ENCODE results near the gene PROSER3. TPM values are rescaled to one million over a fixed set of nuclear protein-coding genes. Genes with fewer than 3 reads are reported as not detected.
A peak's percentile ranks its signal among the peaks of the same experiment; 100 is the strongest.

Gene PROSER3
- total and polyA plus RNA-seq, 12 donors: 4.4 to 27.3 (median 11.0) TPM

DNA sequence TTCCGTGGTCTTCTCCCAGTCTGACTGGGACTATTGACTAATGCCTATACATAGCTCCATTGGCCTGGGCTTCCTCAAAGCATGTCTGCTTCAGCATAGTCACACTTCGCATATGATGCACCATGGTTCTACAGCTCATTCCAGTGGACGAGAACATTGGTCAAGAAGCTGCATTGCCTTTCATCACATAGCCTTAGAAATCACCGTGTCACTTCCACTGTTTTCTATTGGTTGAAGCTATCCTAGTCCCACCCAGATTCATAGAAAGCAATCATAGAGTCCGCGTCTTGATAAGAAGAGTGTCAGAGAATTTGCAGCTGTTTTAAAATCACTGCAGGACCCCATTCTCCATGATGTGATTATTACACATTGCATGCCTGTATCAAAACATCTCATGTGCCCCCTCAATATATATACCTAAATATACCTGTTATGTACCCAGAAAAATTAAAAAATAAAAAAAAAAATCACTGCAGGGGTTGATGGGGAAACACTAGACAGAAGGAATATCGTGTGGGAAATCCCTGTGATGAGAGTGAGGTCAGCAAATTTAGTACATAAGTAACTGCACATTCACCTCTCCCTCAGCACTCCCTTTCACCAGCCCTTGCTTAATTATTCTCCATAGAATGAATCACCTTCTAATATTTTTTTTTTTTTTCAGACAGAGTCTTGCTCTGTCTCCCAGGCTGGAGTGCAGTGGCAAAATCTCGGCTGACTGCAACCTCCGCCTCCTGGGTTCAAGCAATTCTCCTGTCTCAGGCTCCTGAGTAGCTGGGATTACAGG lies 15.2 kb downstream of the PROSER3 start:
- Histone ChIP-seq H3K36me3 (replicated peaks in 1 of 2) (no peaks in the 10 kb centered on the region), H3K27ac (no peak overlapping the region), H3K9me3 (replicated peaks in 1 of 3) (no peaks in the 10 kb centered on the region), H3K4me1 (replicated peaks in 1 of 2) (peaks cover 0 to 5% of the 10 kb centered on the region in 2 donors), H3K4me3 (no peak overlapping the region), H3K27me3 (no peaks in the 10 kb centered on the region)
- DNase-seq: no peak
- no peak for TF ChIP-seq POLR2A (IDR thresholded peaks at IDR 0.05)
- WGBS, 4 donors: 50 to 55% (median 52%) methylated on average over 9 of the region's 9 CpGs
- intact Hi-C loops (cut with DNase I): no loop called here

DNA sequence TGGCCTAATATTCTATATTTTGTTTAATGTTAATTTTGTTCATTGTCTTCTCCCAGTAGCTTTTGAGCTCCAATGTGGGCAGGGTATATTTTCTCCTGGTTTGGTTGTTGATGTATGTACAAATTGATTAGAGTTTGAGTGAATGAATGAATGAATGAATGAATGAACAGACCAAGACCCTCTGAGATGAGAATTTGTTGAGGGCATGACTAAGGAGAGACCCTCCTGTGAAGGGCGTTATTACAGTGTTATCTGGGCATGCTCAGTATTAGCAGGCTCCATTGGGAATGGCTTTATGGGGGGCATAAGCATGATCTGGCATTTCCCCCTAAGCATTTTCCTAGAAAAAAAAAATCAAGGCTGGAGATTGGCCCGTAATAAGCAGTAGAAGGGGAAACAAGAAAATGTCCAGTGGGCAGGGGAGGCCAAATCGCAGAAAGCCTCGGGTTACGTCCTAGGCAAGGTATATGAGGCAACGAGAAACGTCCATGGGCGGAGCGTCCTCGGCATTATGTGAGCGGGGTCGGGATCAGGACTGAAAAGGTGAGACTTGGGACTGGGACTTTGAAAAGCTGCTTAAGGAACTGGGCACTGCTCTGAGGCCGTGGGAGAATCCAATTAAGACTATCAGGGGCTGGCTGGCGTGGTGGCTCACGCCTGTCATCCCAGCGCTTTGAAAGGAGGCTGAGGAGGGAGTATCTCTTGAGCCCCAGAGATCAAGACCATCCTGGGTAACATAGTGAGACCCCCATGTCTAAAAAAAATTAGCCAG lies 16.5 kb downstream of the PROSER3 start:
- Histone ChIP-seq H3K4me1 (replicated peaks in 1 of 2) (peaks cover 0 to 5% of the 10 kb centered on the region in 2 donors), H3K27ac (no peak overlapping the region), H3K27me3 (no peaks in the 10 kb centered on the region), H3K4me3 (peak overlapping the region in 1 of 4 donors; percentile 99), H3K36me3 (replicated peaks in 1 of 2) (no peaks in the 10 kb centered on the region), H3K9me3 (replicated peaks in 1 of 3) (no peaks in the 10 kb centered on the region)
- DNase-seq: no peak
- intact Hi-C loops (cut with DNase I): no loop called here
- 37 to 54% (median 43%) methylated on average over 14 to 16 of the region's 16 CpGs for WGBS, 4 donors
- TF ChIP-seq, protein P1, sequence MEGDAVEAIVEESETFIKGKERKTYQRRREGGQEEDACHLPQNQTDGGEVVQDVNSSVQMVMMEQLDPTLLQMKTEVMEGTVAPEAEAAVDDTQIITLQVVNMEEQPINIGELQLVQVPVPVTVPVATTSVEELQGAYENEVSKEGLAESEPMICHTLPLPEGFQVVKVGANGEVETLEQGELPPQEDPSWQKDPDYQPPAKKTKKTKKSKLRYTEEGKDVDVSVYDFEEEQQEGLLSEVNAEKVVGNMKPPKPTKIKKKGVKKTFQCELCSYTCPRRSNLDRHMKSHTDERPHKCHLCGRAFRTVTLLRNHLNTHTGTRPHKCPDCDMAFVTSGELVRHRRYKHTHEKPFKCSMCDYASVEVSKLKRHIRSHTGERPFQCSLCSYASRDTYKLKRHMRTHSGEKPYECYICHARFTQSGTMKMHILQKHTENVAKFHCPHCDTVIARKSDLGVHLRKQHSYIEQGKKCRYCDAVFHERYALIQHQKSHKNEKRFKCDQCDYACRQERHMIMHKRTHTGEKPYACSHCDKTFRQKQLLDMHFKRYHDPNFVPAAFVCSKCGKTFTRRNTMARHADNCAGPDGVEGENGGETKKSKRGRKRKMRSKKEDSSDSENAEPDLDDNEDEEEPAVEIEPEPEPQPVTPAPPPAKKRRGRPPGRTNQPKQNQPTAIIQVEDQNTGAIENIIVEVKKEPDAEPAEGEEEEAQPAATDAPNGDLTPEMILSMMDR (IDR thresholded peaks at IDR 0.05): no peak
- TF ChIP-seq POLR2A (IDR thresholded peaks at IDR 0.05): no peak

DNA sequence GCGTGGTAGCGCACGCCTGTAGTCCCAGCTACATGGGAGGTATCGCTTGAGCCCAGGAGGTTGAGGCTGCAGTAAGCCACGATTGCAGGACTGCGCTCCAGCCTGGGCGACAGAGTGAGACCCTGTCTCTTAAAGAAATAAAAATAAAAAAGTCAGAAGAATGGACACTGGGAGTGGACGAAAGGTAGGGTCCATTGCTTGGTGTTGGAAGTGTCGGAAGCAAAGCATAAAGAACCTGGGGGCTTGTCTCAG lies 17.0 kb downstream of the PROSER3 start:
- H3K4me3 ChIP-seq: peak overlapping the region in 1 of 4 donors; percentile 99
- peaks cover 0 to 5% of the 10 kb centered on the region in 2 donors for H3K4me1 ChIP-seq (replicated peaks in 1 of 2)
- no peaks in the 10 kb centered on the region for H3K27me3 ChIP-seq
- H3K9me3 ChIP-seq (replicated peaks in 1 of 3): no peaks in the 10 kb centered on the region
- TF ChIP-seq, protein P1 (IDR thresholded peaks at IDR 0.05): no peak
- no peak for TF ChIP-seq POLR2A (IDR thresholded peaks at IDR 0.05)
- no peak for DNase-seq
- no peak overlapping the region for H3K27ac ChIP-seq
- intact Hi-C loops (cut with DNase I): no loop called here
- WGBS, 4 donors: 13 to 25% (median 20%) methylated on average over 9 of the region's 9 CpGs
- peaks cover 0 to 1% of the 10 kb centered on the region in 2 donors for H3K36me3 ChIP-seq (replicated peaks in 1 of 2)

DNA sequence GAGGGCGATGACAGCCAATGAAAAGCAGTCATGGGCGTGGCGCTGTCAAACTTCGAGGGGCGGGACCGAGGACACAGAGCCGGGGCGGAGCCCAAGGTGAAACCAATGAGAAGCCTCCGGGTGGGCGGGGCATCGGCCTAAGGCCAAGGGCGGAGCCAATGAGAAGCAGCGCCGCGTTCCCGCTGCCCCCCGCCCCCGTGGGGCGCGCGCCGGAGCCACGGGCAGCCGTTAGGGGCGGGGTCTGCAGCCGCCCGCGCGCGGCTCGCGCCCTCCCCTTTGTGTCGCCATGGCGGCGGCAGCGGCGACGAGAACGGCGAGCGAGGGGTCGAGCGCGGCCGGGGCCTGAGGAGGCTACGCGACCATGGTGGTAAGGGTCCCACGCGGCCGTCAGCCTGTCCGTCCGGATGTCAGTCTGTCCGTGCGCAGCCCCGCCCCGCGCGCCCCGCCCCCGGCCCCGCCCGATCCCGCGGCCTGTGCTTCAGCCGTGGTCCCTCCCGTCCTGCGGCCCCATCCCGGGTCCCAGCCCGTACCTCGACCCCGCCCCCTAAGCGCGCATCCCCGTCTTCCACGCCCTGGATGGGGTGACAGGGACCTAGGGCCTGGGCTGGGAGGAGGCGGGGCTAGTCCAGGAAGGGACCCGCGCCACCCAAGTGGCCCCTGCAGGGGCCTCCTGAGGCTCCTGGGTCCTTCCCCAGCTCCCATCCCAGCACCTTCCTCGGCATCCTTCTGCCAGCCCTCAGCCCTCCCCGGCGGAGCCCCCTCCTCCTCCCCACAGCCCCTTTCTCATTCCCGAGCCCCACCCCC lies 17.5 kb downstream of the PROSER3 start, which contains the start of gene ARHGAP33:
Gene ARHGAP33, plus strand, starts transcription at position 267 of the 804 bp plus-strand sequence. Its CDS starts 95 bp downstream, at position 362.
- H3K27ac ChIP-seq: peak within 1 kb of the TSS in 1 of 5 donors; percentile 58
- intact Hi-C loops (cut with DNase I): no loop called here

More for the DNA sequence above, 17.5 kb downstream of the PROSER3 start, which contains the start of gene ARHGAP33:
- Histone ChIP-seq H3K9me3 (replicated peaks in 1 of 3) (no peaks in the 10 kb centered on the region), H3K27me3 (no peaks in the 10 kb centered on the region), H3K4me3 (peak within 1 kb of the TSS in 2 of 4 donors; percentile 87 to 99), H3K4me1 (replicated peaks in 1 of 2) (peaks cover 0 to 5% of the 10 kb centered on the region in 2 donors), H3K36me3 (replicated peaks in 1 of 2) (peaks cover 0 to 6% of the 10 kb centered on the region in 2 donors)
- DNase-seq: peak; percentile 98 to 100 (median 99)
- TF ChIP-seq, protein P1 (IDR thresholded peaks at IDR 0.05): no peak
- TF ChIP-seq POLR2A (IDR thresholded peaks at IDR 0.05): no peak
- WGBS, 4 donors: 0 to 1% (median 0%) methylated on average over 9 to 81 of the region's 82 CpGs

Measured in adrenal gland (tissue), 12 donors.